Esophagus mucosa (tissue), 1 donor: ENCODE measurements around the gene SMARCB1. TPM values are rescaled to one million over a fixed set of nuclear protein-coding genes. Genes with fewer than 3 reads are reported as not detected.

Experiments
- ATAC-seq: fragments of 200-7000 bp; cut with Tn5 transposase; one replicate; pipeline ENCODE4 v1.9.1; 2020
- total RNA-seq: library from RNA; stranded (reverse); gene quantifications from one replicate; pipeline ENCODE4 v1.2.4, GENCODE V29; 2023
- donor health status: DM: yes; HTN: yes; CAD: no.

The SMARCB1 gene
- total RNA-seq, 1 donor from 2014 or later: 60.3 TPM

DNA sequence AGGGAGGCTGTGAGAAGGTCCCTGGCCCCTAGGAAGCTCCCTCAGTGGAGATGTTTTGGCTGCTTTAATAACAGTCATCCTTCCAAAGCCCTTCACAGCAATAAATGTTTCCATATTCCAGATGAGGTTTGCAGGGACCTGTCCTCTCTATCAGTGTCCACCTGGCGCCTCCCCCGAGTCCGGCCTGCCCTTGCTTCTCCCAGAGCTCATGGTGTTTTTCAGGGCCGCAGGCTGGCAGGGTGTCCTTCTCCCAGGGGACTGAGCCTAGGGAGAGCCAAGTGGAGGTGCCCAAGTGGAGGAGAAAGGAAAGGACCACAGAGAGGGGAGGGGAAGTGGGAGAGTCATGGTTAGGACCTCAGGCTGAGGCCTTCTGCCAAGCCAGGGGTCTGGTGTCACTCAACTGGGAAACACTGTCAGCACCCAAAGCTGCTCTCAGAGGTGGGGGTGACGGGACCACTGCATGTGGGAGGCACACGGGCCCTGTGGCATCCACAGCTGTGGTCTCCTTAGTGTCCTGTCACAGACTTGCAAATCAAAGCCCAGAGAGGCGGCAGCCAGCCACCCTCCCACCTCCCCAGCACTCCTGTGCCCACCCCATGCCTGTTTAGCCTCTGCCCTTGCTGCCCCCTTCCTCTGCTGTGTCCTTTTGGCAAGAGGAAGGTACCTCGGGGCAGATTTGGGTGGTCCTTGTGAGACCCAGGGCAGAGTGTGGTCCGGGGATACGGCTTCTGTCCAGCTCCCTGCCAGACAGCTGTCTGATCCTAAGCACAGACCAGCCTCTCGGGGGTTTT is 45.7 kb downstream of the SMARCB1 start:
- no peak for ATAC-seq

DNA sequence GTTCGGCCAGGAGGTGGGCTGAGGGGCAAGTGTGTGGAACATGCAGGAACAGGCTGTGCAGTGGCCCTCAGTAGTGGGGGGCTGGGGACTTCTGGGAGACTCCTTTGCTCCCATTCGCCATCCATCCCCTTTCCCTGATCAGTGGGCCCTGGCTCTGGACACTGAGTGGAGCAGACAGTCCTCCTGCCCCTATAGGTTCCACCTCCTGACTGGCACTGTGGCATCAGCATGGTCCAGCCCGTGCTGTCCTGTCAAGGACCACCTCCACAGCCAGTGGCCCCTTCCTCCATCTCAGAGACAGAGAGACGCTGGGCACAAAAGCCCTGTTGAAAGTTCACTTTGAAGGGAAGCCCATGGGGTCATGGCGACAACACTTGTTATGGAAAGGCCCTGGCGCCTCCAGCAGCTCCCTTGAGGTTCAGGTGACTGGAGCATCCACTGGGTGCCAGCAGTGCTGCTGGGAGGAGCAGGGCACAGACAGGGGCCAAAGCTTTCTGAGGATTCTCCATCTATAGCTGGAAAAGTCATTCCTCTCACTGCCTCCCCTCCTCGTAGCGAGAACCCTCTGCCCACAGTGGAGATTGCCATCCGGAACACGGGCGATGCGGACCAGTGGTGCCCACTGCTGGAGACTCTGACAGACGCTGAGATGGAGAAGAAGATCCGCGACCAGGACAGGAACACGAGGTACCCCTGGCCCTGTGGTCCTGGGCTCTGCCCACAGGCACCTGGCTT is 46.4 kb downstream of the SMARCB1 start:
- no peak for ATAC-seq

GRCh38 chr22:23833911-23834317 is 47.1 kb downstream of the SMARCB1 start:
- no peak for ATAC-seq

GRCh38 chr22:23834406-23834792 is 47.6 kb downstream of the SMARCB1 start:
- ATAC-seq: no peak

GRCh38 chr22:23834793-23835483 is 48.2 kb downstream of the SMARCB1 start:
- no peak for ATAC-seq

- no peak for ATAC-seq
Observed at GRCh38 chr22:23835484-23836144, 48.8 kb downstream of the SMARCB1 start.

DNA sequence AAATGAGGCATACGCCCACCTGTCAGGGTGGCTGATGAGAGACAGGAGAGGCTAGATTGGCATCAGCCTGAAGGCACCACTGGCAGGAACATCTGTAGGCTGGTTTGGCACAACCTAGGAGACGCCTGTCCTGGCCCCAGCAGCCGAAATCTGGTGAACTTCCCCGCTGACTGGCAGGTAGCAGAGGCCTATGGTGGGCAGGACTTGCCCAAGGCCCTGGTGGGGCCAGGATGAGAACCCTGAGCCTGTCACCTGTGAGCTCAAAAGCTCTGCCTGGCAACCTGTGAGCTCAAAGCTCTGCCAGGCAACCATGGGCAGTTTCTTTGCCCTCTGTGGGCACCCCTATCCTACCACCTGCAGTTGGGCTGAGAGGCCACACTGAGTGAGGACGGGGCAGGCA is 49.5 kb downstream of the SMARCB1 start:
- no peak for ATAC-seq

- ATAC-seq: no peak
Observed at GRCh38 chr22:23836692-23837495, 50.1 kb downstream of the SMARCB1 start.

DNA sequence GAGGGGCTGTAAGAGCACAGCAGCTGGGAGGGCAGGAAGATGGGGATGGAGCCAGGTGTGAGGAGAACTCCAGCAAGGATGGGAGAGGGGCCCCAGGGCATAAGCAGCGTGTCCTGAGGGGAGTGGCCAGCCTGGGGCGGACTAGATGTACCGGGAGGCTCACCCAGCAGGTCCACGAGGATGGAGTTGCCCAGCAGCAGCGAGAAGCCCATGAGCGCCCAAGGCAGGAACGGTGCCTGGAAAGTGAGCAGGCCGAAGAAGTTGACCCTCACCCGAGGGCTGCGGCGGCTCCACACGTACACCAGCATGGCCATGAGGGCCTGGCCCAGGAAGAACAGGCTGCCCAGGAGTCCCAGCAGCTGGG is 50.7 kb downstream of the SMARCB1 start:
- no peak for ATAC-seq

DNA sequence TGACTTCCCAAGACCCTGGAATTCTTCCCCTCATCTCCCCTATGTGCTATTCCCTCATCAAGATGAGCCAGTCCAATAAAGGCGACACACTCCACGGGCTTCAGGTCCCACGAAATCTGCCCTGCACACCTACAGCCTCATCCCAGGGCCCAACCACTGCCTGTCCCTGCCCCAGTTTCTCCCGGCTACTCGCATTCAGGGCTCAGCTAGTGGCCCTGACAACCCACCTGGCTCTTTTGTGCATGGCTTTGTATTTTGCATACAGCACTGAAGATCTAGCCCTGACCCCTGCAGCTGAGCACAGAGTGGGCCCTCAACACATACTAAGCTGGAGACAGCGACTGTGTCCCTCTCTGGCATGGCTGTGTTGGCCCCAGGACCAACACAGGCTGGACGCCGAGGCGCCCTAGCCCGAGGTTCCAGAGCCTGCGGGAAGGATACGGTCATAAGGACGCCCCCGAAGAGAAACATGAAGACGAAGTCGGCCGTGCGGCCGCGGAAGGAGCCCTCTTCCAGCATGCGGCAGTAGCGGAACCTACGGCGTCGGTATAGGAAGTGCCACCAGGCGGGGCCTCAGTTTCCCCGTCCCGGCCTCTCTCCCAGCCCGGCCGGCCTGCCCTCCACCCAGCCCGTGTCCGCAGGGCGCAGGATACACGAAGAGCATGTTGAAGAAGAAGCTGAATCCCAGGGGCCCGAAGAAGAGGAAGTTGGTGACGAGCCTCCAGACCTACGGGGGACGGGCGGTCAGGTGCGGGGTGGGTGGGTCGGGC is 51.3 kb downstream of the SMARCB1 start:
- ATAC-seq: peak; percentile 1

DNA sequence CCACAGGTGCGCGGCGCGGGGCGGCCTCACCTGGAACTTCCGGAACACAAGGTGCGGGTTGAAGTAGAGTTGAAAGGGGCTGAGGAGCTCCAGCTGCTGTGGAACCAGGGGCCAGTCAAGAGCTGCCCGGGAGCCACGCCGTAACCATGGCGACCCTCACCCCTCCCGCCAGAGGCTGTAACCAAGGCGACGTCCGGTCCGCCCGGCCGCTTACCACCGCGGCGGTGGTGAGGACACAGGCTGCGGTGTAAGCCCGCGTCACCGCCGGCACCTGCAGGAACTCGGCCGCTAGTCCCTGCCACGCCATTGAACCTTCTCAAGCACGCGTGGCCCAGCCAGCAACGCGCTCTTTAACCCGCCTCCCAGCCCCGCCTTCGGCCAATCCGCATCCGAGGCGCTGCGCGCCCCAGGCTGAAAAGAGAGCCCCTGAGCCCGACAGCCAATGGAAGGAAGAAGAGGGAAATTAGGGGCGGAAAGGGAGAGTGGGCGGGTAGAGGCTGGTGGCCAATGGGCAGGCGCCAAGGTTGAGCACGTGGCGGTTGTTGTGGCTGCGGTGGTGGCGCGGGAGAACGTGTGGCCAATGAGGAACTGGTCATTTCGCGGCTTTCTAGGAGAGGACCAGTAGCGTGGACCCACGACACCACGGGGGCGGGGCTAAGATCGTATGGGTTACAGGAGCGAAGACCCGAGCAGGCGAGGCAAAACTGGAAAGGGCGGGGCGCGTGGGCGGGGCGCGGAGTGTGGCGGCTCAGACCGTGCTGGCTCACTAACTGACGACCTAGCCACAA is 52.1 kb downstream of the SMARCB1 start, which contains the start of gene DERL3:
Gene DERL3, minus strand, starts transcription at position 326 of the 788 bp plus-strand sequence. Its CDS starts 19 bp downstream, at position 307.
- ATAC-seq: peak; percentile 86

GRCh38 chr22:23840026-23840425 is 53.3 kb downstream of the SMARCB1 start:
- no peak for ATAC-seq

GRCh38 chr22:23841292-23841691 is 54.5 kb downstream of the SMARCB1 start:
- no peak for ATAC-seq

DNA sequence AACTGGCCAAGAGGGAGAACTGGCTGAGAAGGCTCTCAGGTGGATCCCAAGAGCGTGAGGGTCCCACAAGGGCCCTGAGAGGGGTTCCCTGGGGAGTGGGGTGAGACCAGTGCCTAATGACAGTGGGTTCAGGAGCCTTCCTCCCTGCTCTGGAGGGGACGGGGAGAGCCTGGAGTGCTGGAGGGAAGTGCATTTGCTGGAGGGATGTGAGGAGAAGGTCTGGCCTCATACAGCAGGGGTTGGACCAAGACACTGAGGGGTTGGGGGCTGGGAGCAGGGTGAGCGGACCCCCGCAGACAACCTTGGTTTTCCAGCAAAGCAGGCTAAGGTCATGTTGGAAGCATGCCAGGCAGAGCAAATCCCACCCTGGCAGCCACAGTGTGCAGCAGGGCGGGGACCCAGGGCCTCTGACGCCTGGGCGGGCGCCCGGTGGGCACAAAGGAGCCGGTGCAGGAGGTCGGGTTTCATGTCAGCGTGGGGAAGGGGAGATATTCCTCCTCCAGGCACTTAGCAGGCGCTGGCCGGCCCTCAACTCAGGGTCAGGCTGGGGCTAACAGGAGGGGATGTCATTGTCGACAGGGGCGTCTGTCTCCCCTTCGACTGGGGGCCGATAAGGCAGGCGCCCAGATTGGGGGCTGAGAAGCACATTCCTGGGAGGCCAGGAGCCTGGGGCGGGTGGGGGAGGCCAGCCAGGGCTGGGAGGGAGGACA is 55.1 kb downstream of the SMARCB1 start:
- no peak for ATAC-seq

DNA sequence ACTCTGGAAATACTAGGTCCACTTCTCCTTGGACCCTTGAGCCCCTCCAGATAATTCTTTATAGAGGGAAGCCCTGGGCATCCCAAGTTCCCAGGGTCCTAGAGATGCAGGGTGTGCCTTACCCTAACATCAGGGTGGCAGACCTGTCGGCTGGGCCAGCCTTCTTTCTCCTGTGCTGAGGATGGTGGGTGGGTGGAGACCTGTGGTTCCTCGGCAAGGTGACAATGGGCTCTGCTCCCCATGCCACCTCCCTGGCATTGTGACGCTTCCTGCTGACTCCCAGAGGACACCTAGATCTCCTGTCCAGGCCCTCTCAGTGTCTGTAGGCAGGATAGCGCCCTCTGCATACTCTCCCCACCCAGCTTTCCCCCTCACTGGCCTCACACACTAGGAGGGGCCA is 55.8 kb downstream of the SMARCB1 start:
- no peak for ATAC-seq

- no peak for ATAC-seq
Observed at GRCh38 chr22:23844739-23845202, 58.0 kb downstream of the SMARCB1 start.

DNA sequence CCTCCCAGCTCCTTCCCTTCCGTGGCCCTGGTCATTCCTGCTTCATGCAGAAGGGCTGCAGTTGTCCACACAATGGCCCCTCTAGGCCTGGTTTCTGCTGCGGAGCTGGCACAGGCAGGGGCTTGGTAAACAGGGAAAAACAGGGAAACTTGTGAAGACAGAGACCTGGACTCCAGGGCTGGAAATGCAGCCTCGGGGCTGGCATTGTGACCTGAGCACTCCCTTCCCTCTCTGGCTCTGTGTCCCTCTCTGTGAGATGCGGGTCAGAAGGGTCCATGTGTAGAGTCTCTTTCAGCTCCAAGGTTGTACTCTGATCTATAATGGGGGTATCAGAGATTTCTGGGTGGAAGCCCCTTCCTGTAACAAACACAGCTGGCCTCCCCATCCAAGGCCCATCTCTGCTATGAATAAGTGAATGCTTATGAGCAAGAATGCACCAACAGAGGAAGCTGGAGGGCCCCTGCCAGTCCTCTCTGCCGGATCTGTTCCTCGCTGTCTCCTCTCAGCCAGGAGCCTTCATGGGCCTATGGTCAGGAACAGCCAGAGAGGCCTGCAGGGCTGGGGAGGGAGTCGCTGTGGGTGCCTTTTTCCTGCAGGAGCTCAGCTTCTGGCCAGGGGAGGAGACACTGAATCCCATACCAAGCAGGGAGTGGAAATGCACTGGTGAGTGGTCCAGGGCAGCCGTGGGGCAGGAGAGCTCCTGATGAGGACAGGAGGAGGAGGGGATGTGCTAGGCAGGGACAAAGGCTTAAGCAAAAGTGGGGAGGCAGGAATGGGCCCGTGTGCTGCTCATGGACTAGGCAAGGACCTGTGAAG is 58.7 kb downstream of the SMARCB1 start:
- ATAC-seq: no peak

DNA sequence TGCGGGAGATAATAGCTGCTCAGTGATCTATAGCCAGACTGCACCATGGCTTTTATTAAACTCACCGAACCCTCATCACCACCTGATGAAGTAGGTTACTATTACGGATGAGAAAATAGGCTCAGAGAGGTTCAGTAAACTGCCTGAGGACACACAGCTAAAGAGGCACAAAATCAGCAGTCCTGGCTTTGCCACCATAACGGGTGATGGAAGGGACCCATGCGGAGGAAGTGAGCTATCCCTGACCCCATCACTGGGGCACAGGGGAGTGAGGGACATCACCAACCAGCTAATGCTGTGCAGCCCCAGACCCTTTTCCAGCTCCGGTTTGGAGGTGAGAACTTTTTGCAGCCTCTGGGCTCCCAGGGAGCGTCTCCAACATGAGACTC is 59.3 kb downstream of the SMARCB1 start:
- ATAC-seq: no peak
